Ishikawa (cell line): Measurements from ENCODE around the gene BCL2L1.

ENCODE experiments used
- CEBPB ChIP-seq: IDR thresholded peaks from 2 replicates; pipeline ENCODE4 v1.6.1; 2012
- CREB1 ChIP-seq: IDR thresholded peaks from 2 replicates; pipeline ENCODE4 v1.6.1; 2012; ENCODE audit warnings: low read depth
- EGR1 ChIP-seq: IDR thresholded peaks from 2 replicates; pipeline ENCODE4 v1.6.1; 2012
- EP300 ChIP-seq: IDR thresholded peaks from 2 replicates; pipeline ENCODE4 v1.6.1; 2012; ENCODE audit warnings: borderline replicate concordance
- FOXM1 ChIP-seq: IDR thresholded peaks from 2 replicates; pipeline ENCODE4 v1.6.1; 2012; ENCODE audit warnings: low read depth, borderline replicate concordance
- MAX ChIP-seq: IDR thresholded peaks from 2 replicates; pipeline ENCODE4 v1.6.1; 2012
- RAD21 ChIP-seq: IDR thresholded peaks from 2 replicates; pipeline ENCODE4 v1.6.1; 2012; ENCODE audit warnings: low read depth
- TAF1 ChIP-seq: IDR thresholded peaks from 2 replicates; pipeline ENCODE4 v1.6.1; 2012; ENCODE audit warnings: low read depth, mild to moderate bottlenecking
- TCF12 ChIP-seq: IDR thresholded peaks from 2 replicates; pipeline ENCODE4 v1.6.1; 2012; ENCODE audit warnings: low read depth
- TEAD4 ChIP-seq: IDR thresholded peaks from 2 replicates; pipeline ENCODE4 v1.6.1; 2012
- TF ChIP-seq, protein P1 (sequence below): IDR thresholded peaks from 2 replicates; pipeline ENCODE4 v1.6.1; 2012; ENCODE audit warnings: low read depth, mild to moderate bottlenecking

GRCh38 chr20:31674895-31675827, 47.5 kb downstream of the BCL2L1 start:
- TF ChIP-seq EGR1, result no peak
- TF ChIP-seq, protein P1, sequence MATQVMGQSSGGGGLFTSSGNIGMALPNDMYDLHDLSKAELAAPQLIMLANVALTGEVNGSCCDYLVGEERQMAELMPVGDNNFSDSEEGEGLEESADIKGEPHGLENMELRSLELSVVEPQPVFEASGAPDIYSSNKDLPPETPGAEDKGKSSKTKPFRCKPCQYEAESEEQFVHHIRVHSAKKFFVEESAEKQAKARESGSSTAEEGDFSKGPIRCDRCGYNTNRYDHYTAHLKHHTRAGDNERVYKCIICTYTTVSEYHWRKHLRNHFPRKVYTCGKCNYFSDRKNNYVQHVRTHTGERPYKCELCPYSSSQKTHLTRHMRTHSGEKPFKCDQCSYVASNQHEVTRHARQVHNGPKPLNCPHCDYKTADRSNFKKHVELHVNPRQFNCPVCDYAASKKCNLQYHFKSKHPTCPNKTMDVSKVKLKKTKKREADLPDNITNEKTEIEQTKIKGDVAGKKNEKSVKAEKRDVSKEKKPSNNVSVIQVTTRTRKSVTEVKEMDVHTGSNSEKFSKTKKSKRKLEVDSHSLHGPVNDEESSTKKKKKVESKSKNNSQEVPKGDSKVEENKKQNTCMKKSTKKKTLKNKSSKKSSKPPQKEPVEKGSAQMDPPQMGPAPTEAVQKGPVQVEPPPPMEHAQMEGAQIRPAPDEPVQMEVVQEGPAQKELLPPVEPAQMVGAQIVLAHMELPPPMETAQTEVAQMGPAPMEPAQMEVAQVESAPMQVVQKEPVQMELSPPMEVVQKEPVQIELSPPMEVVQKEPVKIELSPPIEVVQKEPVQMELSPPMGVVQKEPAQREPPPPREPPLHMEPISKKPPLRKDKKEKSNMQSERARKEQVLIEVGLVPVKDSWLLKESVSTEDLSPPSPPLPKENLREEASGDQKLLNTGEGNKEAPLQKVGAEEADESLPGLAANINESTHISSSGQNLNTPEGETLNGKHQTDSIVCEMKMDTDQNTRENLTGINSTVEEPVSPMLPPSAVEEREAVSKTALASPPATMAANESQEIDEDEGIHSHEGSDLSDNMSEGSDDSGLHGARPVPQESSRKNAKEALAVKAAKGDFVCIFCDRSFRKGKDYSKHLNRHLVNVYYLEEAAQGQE, result no peak
- no peak for TF ChIP-seq CEBPB
- TF ChIP-seq MAX, result no peak
- TF ChIP-seq TAF1, result no peak
- TF ChIP-seq RAD21, result no peak
- TF ChIP-seq TCF12, result no peak
- no peak for TF ChIP-seq CREB1
- no peak for TF ChIP-seq TEAD4
- TF ChIP-seq FOXM1, result no peak
- TF ChIP-seq EP300, result no peak
